Fibroblast of gingiva (primary cell): Measurements from ENCODE around the gene LRRIQ1.
A peak's percentile ranks its signal among the peaks of the same experiment; 100 is the strongest.
"Not testable (repeated sequence)": the region's sequence is repeated elsewhere in the genome, so short reads cannot be mapped to it uniquely, and the experiment has no call there.

ENCODE experiments used
- DNase-seq: peaks from one replicate; pipeline ENCODE4 v3.0.0-alpha.2; 2011; ENCODE audit warnings: low read depth

Gene LRRIQ1

GRCh38 chr12:85036234-85036707, at the start of gene LRRIQ1, which contains the start of gene TSPAN19:
Gene LRRIQ1, plus strand, starts transcription at chr12:85036351. Its CDS starts 1,826 bp downstream, at chr12:85038177.
Gene TSPAN19, minus strand, starts transcription at chr12:85036277. Its CDS starts 6,331 bp downstream, at chr12:85029946.
- DNase-seq: peak; percentile 86

GRCh38 chr12:84986586-84986985, 49.6 kb upstream of the LRRIQ1 start:
- DNase-seq: peak; percentile 66

GRCh38 chr12:84994426-84994825, 41.7 kb upstream of the LRRIQ1 start:
- DNase-seq: peak; percentile 84

GRCh38 chr12:84995641-84996040, 40.5 kb upstream of the LRRIQ1 start:
- peak; percentile 57 for DNase-seq

GRCh38 chr12:84996759-84997158, 39.4 kb upstream of the LRRIQ1 start:
- no peak for DNase-seq

GRCh38 chr12:84998341-84998740, 37.8 kb upstream of the LRRIQ1 start:
- no peak for DNase-seq

GRCh38 chr12:85000729-85001128, 35.4 kb upstream of the LRRIQ1 start:
- no peak for DNase-seq

- no peak for DNase-seq
Observed at GRCh38 chr12:85002778-85003296, 33.3 kb upstream of the LRRIQ1 start.

GRCh38 chr12:85004204-85004603, 31.9 kb upstream of the LRRIQ1 start:
- no peak for DNase-seq

- DNase-seq: not testable (repeated sequence)
Observed at GRCh38 chr12:85005047-85005446, 31.1 kb upstream of the LRRIQ1 start.

- DNase-seq: no peak
Observed at GRCh38 chr12:85005615-85006014, 30.5 kb upstream of the LRRIQ1 start.

- no peak for DNase-seq
Observed at GRCh38 chr12:85006206-85006605, 29.9 kb upstream of the LRRIQ1 start.

GRCh38 chr12:85007836-85008235, 28.3 kb upstream of the LRRIQ1 start:
- peak; percentile 85 for DNase-seq

- peak; percentile 97 for DNase-seq
Observed at GRCh38 chr12:85016413-85016812, 19.7 kb upstream of the LRRIQ1 start.

- no peak for DNase-seq
Observed at GRCh38 chr12:85017133-85017532, 19.0 kb upstream of the LRRIQ1 start.

- DNase-seq: no peak
Observed at GRCh38 chr12:85017618-85018017, 18.5 kb upstream of the LRRIQ1 start.

GRCh38 chr12:85018098-85018497, 18.1 kb upstream of the LRRIQ1 start:
- no peak for DNase-seq

- peak; percentile 14 for DNase-seq
Observed at GRCh38 chr12:85029456-85029855, 6.7 kb upstream of the LRRIQ1 start.

GRCh38 chr12:85036733-85037132, 582 bp downstream of the LRRIQ1 start:
- no peak for DNase-seq

GRCh38 chr12:85041395-85041794, 5.2 kb downstream of the LRRIQ1 start:
- no peak for DNase-seq

GRCh38 chr12:85043829-85044228, 7.7 kb downstream of the LRRIQ1 start:
- DNase-seq: no peak

GRCh38 chr12:85057370-85057963, 21.3 kb downstream of the LRRIQ1 start:
- DNase-seq: peak; percentile 39

- DNase-seq: no peak
Observed at GRCh38 chr12:85058339-85058738, 22.2 kb downstream of the LRRIQ1 start.

- no peak for DNase-seq
Observed at GRCh38 chr12:85059594-85059993, 23.4 kb downstream of the LRRIQ1 start.
